ENCODE measurements around the gene LAP3.

- TF ChIP-seq, protein P1, sequence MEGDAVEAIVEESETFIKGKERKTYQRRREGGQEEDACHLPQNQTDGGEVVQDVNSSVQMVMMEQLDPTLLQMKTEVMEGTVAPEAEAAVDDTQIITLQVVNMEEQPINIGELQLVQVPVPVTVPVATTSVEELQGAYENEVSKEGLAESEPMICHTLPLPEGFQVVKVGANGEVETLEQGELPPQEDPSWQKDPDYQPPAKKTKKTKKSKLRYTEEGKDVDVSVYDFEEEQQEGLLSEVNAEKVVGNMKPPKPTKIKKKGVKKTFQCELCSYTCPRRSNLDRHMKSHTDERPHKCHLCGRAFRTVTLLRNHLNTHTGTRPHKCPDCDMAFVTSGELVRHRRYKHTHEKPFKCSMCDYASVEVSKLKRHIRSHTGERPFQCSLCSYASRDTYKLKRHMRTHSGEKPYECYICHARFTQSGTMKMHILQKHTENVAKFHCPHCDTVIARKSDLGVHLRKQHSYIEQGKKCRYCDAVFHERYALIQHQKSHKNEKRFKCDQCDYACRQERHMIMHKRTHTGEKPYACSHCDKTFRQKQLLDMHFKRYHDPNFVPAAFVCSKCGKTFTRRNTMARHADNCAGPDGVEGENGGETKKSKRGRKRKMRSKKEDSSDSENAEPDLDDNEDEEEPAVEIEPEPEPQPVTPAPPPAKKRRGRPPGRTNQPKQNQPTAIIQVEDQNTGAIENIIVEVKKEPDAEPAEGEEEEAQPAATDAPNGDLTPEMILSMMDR (IDR thresholded peaks at IDR 0.05): no peak
- TF ChIP-seq POLR2A (IDR thresholded peaks at IDR 0.05): no peak
These were observed 1.5 kb downstream of the LAP3 start for GRCh38 chr4:17578482-17578891.

Data from adrenal gland (tissue), 5 donors.